Psoas muscle (tissue), 8 donors: Measurements from ENCODE around the gene BAD. TPM values are rescaled to one million over a fixed set of nuclear protein-coding genes. Genes with fewer than 3 reads are reported as not detected.
"Not testable (repeated sequence)": the region's sequence is repeated elsewhere in the genome, so short reads cannot be mapped to it uniquely, and the experiment has no call there.

Source experiments
- ATAC-seq, 4 donors: fragments of 200-7000 bp; cut with Tn5 transposase; one replicate each; pipeline ENCODE4 v1.9.1; 2020; ENCODE audit warnings: moderate library complexity in 3 of 4, mild to moderate bottlenecking in 2 of 4
- DNase-seq, 2 donors: peaks; one replicate each; pipeline ENCODE4 v3.0.0-alpha.2; 2020
- H3K27ac ChIP-seq: fragments of 200-600 bp; one replicate; pipeline ENCODE4 v1.8.0; 2022
- H3K27me3 ChIP-seq, 3 donors: fragments of 200-600 bp in 1 of 3; one replicate each; pipeline versions ENCODE4 v1.6.1 to v1.8.0; 2013 to 2022; ENCODE audit warnings: low read length in 2 of 3, mild to moderate bottlenecking in 2 of 3, moderate library complexity in 1 of 3; ENCODE audit not compliant: insufficient read depth in 3 of 3
- H3K36me3 ChIP-seq, 2 donors: fragments of 200-600 bp in 1 of 2; one replicate each; pipeline versions ENCODE4 v1.6.1 to v1.8.0; 2013 to 2022; ENCODE audit warnings: low read depth in 1 of 2, mild to moderate bottlenecking in 1 of 2, moderate library complexity in 1 of 2; ENCODE audit not compliant: insufficient read depth in 1 of 2
- H3K4me1 ChIP-seq: fragments of 200-600 bp; one replicate; pipeline ENCODE4 v1.8.0; 2022
- H3K4me3 ChIP-seq: fragments of 200-600 bp; one replicate; pipeline ENCODE4 v1.8.0; 2022; ENCODE audit warnings: mild to moderate bottlenecking
- H3K9me3 ChIP-seq: fragments of 200-600 bp; one replicate; pipeline ENCODE4 v1.8.0; 2022
- CTCF ChIP-seq: fragments of 200-600 bp; IDR thresholded peaks from one replicate; pipeline ENCODE4 v1.8.0; 2022; ENCODE audit warnings: antibody characterized with exemption
- WGBS, 3 donors: extraction: QIAGEN DNeasy Blood & Tissue Kit; methylation state at CpG; one replicate each; pipeline versions ENCODE4 v1.1.6 to v1.1.7; 2013; 5-methylcytosine and 5-hydroxymethylcytosine counted together
- intact Hi-C, 2 donors: fragments of 100-400 bp; cut with DNase I; formaldehyde crosslinking; loops; one replicate each; pipeline versions ENCODE4 v1.11.0 to v1.14.2; 2022
- polyA plus RNA-seq, 3 donors: library from polyadenylated mRNA; stranded (reverse); fragments of 200-250 nt; gene quantifications; one replicate each; pipeline ENCODE4 v1.2.3, GENCODE V29; 2013
- total RNA-seq, 4 donors: library from RNA; stranded (reverse); fragmentation: NEBNext Ultra II Directional in 2 of 4; extraction: Animal tissue kit (Norgen Biotek cat#: 25700) in 2 of 4; gene quantifications; one replicate each; pipeline versions ENCODE4 v1.2.1 to v1.2.4, GENCODE V29; 2021 to 2023
- donor health status: healthy with polysubstance abuse.
- donor health status: DM: no; HTN: no; CAD: no; lungs with moderate emphysema.
- donor health status: Bipolar disorder and iron deficiency.
- donor health status: healthy.
- donor health status: DM: yes; HTN: yes; CAD: no.
- donor health status: DM: no; HTN: no; CAD: no.
- donor health status: DM: no; HTN: no; CAD: no.
- donor health status: DM: yes; HTN: yes; CAD: no.

Gene BAD
- total and polyA plus RNA-seq, 7 donors: 27.7 to 135 (median 30.5) TPM

- no peak for ATAC-seq
- TF ChIP-seq CTCF: no peak
- 73 to 81% (median 77%) methylated on average over 3 of the region's 3 CpGs for WGBS, 3 donors
Measured at GRCh38 chr11:64327993-64328392, 43.5 kb upstream of the BAD start.

GRCh38 chr11:64327375-64327774, 42.9 kb upstream of the BAD start:
- TF ChIP-seq CTCF: no peak
- H3K9me3 ChIP-seq: no peaks in the 10 kb centered on the region
- ATAC-seq (no peak), DNase-seq (no peak)
- H3K27ac ChIP-seq: no peak overlapping the region
- no peaks in the 10 kb centered on the region for H3K27me3 ChIP-seq
- peaks cover 0 to 7% of the 10 kb centered on the region in 2 donors for H3K36me3 ChIP-seq
- 84 to 92% (median 88%) methylated on average over 2 of the region's 2 CpGs for WGBS, 3 donors
- intact Hi-C loops: no loop called here
- no peak overlapping the region for H3K4me3 ChIP-seq
- peaks cover 10% of the 10 kb centered on the region for H3K4me1 ChIP-seq

More at GRCh38 chr11:64327993-64328392, 43.5 kb upstream of the BAD start:
- Histone ChIP-seq H3K36me3 (peaks cover 0 to 1% of the 10 kb centered on the region in 2 donors), H3K9me3 (no peaks in the 10 kb centered on the region), H3K27me3 (no peaks in the 10 kb centered on the region), H3K27ac (no peak overlapping the region), H3K4me1 (peaks cover 10% of the 10 kb centered on the region), H3K4me3 (no peak overlapping the region)
- no peak for DNase-seq
- intact Hi-C loops: no loop called here

GRCh38 chr11:64324692-64325469, 40.4 kb upstream of the BAD start:
- Histone ChIP-seq H3K4me3 (no peak overlapping the region), H3K4me1 (peaks cover 10% of the 10 kb centered on the region), H3K9me3 (no peaks in the 10 kb centered on the region), H3K27me3 (no peaks in the 10 kb centered on the region), H3K36me3 (peaks cover 4 to 19% of the 10 kb centered on the region in 2 donors), H3K27ac (no peak overlapping the region)
- 86 to 88% (median 87%) methylated on average over 11 of the region's 11 CpGs for WGBS, 3 donors
- TF ChIP-seq CTCF: no peak
- no peak for DNase-seq
- no peak for ATAC-seq
- intact Hi-C loops: loop anchor here in 1 of 2 donors (5.0 kb wide), 1 partner anchor 32 kb away; the partner anchor contains the start of gene RPS6KA4

- WGBS, 3 donors: 73 to 84% (median 78%) methylated on average over 4 of the region's 4 CpGs
- ATAC-seq, H3K27me3 ChIP-seq, DNase-seq, H3K27ac ChIP-seq, H3K4me3 ChIP-seq, H3K4me1 ChIP-seq, H3K9me3 ChIP-seq: not testable (repeated sequence)
- intact Hi-C loops: loop anchor here in 1 of 2 donors (5.0 kb wide), 1 partner anchor 33 kb away; the partner anchor contains the start of gene RPS6KA4
- peaks cover 4 to 19% of the 10 kb centered on the region in 2 donors for H3K36me3 ChIP-seq
Measured at GRCh38 chr11:64323984-64324383, 39.5 kb upstream of the BAD start.

DNA sequence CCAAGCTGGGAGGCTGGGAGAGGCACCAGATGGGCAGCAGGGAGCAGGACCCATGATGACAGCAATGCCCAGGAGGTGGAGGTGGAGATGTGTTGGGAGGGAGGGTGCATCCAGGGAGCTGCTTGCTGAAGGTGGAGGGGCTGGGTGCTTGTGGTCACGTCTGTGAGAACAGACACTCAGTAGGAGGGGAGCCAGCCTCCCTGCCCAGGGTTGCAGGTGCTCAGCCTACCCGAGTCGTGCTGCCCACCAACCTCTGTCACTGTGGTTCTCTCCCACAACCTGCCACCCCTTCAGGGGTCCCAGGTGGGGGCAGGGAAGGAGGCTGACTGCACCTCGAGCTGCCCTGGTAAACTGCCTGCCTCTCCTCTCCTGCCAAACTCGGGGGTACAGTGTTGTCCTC, 38.9 kb upstream of the BAD start:
- 70 to 74% (median 74%) methylated on average over 3 to 5 of the region's 5 CpGs for WGBS, 3 donors
- H3K27me3 ChIP-seq: no peaks in the 10 kb centered on the region
- no peak overlapping the region for H3K4me3 ChIP-seq
- ATAC-seq: no peak
- no peak for TF ChIP-seq CTCF
- H3K36me3 ChIP-seq: peaks cover 4 to 19% of the 10 kb centered on the region in 2 donors
- no peak overlapping the region for H3K27ac ChIP-seq
- intact Hi-C loops: loop anchor here in 1 of 2 donors (5.0 kb wide), 1 partner anchor 34 kb away; the partner anchor contains the start of gene RPS6KA4
- no peaks in the 10 kb centered on the region for H3K9me3 ChIP-seq
- DNase-seq: no peak
- no peaks in the 10 kb centered on the region for H3K4me1 ChIP-seq
